Activated CD8-positive, alpha-beta memory T cell treated with anti-CD3 and anti-CD28 coated beads, Interleukin-2, amount 50 U/mL, for 48 hours (primary cell): Measurements from ENCODE around the gene CLGN.
"Not testable (repeated sequence)": the region's sequence is repeated elsewhere in the genome, so short reads cannot be mapped to it uniquely, and the experiment has no call there.

ENCODE experiments used
- DNase-seq: peaks from one replicate; pipeline ENCODE4 v3.0.0-alpha.2; 2020

The CLGN gene, protein sequence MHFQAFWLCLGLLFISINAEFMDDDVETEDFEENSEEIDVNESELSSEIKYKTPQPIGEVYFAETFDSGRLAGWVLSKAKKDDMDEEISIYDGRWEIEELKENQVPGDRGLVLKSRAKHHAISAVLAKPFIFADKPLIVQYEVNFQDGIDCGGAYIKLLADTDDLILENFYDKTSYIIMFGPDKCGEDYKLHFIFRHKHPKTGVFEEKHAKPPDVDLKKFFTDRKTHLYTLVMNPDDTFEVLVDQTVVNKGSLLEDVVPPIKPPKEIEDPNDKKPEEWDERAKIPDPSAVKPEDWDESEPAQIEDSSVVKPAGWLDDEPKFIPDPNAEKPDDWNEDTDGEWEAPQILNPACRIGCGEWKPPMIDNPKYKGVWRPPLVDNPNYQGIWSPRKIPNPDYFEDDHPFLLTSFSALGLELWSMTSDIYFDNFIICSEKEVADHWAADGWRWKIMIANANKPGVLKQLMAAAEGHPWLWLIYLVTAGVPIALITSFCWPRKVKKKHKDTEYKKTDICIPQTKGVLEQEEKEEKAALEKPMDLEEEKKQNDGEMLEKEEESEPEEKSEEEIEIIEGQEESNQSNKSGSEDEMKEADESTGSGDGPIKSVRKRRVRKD

DNA sequence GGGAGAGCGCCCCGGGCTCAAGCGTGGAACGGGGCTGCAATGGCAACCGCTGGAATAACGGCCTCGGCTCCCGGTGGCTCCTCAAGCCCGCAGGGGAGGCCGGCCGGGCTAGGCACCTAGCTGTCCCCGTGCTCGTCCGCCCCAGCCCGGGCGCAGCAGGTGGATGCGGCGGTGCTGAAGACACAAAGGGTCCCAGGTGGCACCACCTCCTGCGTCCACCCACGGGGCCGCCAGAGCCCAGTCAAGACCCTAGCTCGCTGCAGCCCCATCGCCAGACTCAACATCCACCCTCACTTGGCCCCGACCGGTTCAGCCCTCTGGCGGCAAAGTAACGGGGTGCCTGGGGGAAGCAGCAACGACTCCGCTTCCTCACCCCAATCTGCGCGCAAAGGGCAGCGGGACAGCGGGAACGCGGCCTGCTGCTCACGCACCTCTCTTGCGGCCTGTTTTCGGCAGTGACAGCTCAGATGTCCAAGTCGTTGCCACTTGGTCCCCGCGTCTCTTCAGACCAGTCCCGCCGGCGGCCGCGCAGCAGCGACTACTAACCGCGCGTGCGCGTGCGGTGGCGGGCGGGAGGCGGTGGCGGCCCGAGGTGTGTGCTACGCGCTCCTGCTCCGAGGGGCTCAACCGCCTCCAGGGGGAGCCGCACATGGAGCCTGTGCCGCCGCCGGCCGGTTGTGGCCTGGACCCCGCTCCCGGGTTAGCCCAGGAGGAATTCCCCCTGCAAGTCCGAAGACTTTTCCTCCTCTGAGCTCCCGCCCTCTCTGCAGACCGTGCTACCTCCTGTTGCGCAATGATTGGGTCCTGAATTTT is at the start of gene CLGN:
Gene CLGN (minus strand): TSS at position 543 of the 813 bp plus-strand sequence. CDS start 14,570 bp downstream, outside the sequence.
- DNase-seq = peak; percentile 84

GRCh38 chr4:140472156-140472555 is 44.7 kb upstream of the CLGN start:
- DNase-seq = no peak

DNA sequence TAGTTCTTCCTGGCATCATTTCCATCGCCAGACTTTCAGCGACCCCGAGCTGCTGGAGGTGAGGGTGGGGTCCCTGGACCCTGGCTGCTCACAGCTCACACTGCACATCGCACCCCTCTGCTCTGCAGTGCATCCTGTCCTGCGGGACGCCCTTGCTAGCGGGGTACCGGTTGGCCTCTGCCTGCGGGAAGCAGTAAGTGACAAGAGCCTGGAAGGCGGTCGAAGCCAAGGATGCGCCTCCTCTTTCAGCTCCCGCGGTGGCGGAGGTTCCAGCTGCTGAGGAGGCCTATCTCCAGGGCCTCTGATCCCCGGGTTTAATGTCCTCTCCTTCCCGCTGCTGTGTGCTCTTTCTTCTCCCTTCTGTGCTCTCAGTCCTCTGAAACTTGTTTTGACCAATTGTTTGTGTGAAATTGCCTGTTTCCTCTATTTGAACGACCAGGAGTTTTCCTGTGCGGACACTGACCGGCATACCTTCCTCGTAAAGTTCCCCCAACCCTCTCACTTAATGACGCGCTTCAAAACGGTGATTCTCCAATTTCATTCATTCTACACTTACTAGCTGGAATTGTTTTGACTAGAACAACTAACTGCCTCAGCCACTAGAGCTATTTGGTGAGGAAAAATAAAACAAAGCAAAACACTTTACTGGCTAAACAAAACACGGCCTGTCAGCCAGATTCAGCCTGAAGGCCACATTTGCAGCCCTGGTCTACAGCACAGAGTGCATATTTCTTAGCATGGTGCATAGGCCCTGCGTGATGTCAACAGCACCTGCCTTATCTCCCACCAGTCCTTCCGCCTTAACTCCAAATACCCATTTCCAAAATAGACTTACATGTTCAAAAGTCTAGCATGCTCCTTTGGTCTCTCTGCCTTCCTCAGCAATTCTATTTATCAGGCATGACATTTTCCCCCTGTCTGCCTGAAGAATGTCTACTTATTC is 42.6 kb upstream of the CLGN start:
- DNase-seq = no peak

DNA sequence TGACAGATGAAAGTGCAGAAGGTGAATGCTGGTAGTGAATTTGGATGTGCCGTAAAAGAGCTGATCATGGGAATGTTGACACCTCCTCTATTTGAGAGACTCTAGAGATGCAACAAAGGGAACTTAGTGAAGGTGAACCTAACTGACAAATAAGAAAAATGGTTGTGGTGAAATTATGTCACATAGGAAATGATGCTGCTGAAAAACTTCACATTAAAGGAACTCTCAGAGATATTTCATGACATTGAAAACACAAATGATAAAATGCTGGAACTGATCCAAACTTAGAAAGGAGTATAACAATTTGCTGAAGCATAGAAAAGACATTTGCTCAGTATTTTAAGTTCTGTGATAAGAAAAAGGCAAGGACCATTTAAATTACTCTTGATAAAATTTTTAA is 38.7 kb upstream of the CLGN start:
- DNase-seq = no peak

GRCh38 chr4:140463614-140464013 is 36.2 kb upstream of the CLGN start:
- DNase-seq = no peak

GRCh38 chr4:140463182-140463581 is 35.7 kb upstream of the CLGN start:
- no peak for DNase-seq

GRCh38 chr4:140450352-140450751 is 22.9 kb upstream of the CLGN start:
- DNase-seq = no peak

GRCh38 chr4:140448830-140449229 is 21.4 kb upstream of the CLGN start:
- no peak for DNase-seq

- DNase-seq = no peak
Measured at GRCh38 chr4:140448162-140448561, 20.7 kb upstream of the CLGN start.

- not testable (repeated sequence) for DNase-seq
Measured at GRCh38 chr4:140444347-140444746, 16.9 kb upstream of the CLGN start.

DNA sequence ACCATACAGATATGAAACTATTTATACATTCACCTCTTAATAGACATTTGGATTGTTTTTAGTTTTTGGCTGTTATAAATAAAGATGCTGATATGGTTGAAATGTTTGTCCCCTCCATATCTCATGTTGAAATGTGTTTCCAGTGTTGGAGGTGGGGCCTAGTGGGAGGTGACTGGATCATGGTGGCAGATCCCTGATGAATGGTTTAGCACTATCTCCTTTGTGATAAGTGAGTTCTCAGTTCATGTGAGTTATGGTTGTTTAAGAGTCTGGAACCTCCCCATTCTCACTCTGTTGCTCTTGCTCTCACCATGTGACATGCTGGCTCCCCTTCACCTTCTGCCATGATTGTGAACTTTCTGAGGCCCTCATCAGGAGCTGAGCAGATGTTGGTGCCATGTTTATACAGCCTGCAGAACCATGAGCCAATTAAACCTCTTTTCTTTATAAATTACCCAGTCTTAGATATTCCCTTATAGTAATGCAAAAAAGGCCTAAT is 12.2 kb upstream of the CLGN start:
- DNase-seq = no peak

GRCh38 chr4:140427919-140428471 is 547 bp upstream of the CLGN start:
- no peak for DNase-seq

GRCh38 chr4:140426610-140427105 is 790 bp downstream of the CLGN start:
- no peak for DNase-seq

DNA sequence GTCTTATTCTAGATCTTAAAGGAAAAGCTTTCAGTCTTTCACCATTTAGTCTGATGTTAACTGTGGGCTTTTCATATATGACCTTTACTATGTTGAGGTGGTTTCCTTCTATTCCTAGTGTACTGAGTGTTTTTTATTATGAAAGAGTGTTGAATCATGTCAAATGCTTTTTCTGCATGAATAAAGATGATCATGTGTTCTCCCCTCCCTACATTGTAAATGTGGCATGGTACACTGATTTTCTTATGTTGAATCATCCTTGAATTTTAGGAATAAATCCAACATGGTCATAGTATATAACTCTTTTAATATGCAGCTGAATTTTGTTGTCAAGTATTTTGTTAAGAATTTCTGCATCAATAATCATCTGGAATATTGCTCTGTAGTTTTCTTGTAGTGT is 4.3 kb downstream of the CLGN start:
- DNase-seq = no peak

DNA sequence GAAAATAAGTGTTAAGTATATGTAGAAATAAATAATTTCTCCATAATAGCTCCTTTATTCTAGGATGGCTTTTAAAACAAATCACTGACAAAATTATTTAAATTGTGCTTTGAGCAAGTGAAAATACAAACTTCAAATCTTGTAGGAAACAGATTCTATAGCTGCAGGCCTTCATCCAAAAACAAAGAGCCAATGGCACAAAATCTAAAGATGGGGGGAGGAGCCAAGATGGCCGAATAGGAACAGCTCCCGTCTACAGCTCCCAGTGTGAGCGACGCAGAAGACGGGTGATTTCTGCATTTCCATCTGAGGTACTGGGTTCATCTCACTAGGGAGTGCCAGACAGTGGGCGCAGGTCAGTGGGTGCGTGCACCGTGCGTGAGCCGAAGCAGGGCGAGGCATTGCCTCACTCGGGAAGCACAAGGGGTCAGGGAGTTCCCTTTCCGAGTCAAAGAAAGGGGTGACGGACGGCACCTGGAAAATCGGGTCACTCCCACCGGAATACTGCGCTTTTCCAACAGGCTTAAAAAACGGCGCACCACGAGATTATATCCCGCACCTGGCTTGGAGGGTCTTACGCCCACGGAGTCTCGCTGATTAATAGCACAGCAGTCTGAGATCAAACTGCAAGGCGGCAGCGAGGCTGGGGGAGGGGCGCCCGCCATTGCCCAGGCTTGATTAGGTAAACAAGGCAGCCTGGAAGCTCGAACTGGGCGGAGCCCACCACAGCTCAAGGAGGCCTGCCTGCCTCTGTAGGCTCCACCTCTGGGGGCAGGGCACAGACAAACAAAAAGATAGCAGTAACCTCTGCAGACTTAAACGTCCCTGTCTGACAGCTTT is 14.1 kb downstream of the CLGN start:
- DNase-seq = not testable (repeated sequence)

GRCh38 chr4:140408974-140409373 is 18.5 kb downstream of the CLGN start:
- DNase-seq = no peak

DNA sequence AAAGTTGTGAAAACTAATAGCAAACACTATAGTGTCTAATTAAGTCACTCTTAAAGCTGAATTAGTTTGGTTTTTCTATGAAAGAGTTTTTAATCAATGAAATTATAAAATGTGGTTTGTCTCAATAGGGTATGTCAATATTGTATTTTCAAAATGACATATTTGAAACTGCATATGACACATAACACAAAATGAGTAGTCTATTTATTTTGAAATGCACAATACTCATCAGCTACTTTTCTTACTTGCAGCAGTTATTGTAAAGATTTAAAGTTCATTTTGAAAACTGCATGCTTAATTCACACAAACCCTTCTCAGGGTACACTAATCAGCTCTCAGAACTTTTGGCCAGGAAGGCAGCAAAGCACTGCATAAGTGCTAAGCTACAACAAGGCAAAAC is 21.2 kb downstream of the CLGN start:
- no peak for DNase-seq

DNA sequence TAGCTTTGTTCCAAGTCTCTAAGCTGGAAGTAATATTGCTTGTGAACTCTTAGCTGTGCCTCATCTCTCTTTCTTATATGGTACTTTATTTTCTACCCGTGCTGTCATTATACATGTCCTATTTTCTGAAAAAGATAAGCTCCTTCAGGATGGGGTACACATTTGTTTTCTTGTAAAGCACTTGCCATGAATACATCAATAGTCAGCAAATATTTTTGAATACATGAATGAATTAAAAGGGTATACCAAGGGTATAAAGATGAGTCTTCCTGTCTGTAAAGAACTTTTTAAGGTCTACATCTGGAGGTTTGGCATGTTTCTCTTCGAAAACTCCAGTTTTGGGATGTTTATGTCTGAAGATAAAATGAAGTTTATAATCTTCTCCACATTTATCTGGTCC is 27.3 kb downstream of the CLGN start:
- no peak for DNase-seq

- no peak for DNase-seq
Measured at GRCh38 chr4:140395668-140396067, 31.8 kb downstream of the CLGN start.

GRCh38 chr4:140388015-140388414 is 39.4 kb downstream of the CLGN start:
- no peak for DNase-seq

GRCh38 chr4:140382732-140383131 is 44.7 kb downstream of the CLGN start:
- no peak for DNase-seq
